ENCODE results near the gene GAP43. TPM values are rescaled to one million over a fixed set of nuclear protein-coding genes. Genes with fewer than 3 reads are reported as not detected.

The GAP43 gene, protein sequence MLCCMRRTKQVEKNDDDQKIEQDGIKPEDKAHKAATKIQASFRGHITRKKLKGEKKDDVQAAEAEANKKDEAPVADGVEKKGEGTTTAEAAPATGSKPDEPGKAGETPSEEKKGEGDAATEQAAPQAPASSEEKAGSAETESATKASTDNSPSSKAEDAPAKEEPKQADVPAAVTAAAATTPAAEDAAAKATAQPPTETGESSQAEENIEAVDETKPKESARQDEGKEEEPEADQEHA
- total RNA-seq: 4.2 to 6.1 TPM (median 5.7 TPM) in 3 replicates

DNA sequence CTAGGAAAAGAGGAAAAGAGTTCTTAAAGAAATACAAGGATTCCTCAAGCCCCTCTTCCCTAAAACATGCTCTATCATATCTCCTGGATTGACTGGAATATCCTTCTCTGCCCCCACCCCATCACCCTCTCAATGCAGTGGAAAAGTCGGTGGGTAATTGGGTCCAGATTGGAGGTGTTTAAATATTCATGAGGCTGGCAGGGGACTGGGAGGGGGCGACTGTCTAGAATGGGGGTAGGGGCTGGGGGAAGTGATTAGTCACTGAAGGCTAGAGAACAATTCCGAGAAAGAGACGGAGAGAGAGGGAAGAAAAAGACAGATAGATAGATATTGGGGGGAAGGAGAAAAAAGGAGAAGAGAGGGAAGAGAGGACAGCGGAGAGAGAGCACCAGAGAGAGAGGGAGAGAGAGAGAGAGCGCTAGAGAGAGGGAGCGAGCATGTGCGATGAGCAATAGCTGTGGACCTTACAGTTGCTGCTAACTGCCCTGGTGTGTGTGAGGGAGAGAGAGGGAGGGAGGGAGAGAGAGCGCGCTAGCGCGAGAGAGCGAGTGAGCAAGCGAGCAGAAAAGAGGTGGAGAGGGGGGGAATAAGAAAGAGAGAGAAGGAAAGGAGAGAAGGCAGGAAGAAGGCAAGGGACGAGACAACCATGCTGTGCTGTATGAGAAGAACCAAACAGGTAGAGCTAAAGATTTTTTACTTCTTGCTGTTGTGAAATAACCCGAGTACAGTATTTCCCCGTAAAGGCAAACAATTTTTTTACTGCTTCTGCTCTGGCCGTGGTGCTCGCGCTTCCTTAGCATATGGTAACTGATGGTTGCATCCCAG, at the start of gene GAP43:
TSS of gene GAP43 (plus strand) at position 467 of the 825 bp plus-strand sequence. CDS start at position 647, 180 bp downstream.
- peaks cover 51% of the 10 kb centered on the region for H3K27me3 Mint-ChIP-seq (ENCODE audit: low read depth)
- H3K4me1 Mint-ChIP-seq: peaks cover 18% of the 10 kb centered on the region
- DNase-seq (ENCODE audit: low spot score in 2 of 2, unreplicated experiment in 2 of 2): peak in 1 of 2 experiments; percentile 46
- H3K36me3 Mint-ChIP-seq: no peaks in the 10 kb centered on the region
- TF ChIP-seq, protein P1, sequence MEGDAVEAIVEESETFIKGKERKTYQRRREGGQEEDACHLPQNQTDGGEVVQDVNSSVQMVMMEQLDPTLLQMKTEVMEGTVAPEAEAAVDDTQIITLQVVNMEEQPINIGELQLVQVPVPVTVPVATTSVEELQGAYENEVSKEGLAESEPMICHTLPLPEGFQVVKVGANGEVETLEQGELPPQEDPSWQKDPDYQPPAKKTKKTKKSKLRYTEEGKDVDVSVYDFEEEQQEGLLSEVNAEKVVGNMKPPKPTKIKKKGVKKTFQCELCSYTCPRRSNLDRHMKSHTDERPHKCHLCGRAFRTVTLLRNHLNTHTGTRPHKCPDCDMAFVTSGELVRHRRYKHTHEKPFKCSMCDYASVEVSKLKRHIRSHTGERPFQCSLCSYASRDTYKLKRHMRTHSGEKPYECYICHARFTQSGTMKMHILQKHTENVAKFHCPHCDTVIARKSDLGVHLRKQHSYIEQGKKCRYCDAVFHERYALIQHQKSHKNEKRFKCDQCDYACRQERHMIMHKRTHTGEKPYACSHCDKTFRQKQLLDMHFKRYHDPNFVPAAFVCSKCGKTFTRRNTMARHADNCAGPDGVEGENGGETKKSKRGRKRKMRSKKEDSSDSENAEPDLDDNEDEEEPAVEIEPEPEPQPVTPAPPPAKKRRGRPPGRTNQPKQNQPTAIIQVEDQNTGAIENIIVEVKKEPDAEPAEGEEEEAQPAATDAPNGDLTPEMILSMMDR (IDR thresholded peaks at IDR 0.05; ENCODE audit: unreplicated experiment): no peak
- no peaks in the 10 kb centered on the region for H3K9me3 Mint-ChIP-seq
- H3K4me3 Mint-ChIP-seq: peak within 1 kb of the TSS; percentile 66
- H3K27ac Mint-ChIP-seq: no peak within 1 kb of the TSS

DNA sequence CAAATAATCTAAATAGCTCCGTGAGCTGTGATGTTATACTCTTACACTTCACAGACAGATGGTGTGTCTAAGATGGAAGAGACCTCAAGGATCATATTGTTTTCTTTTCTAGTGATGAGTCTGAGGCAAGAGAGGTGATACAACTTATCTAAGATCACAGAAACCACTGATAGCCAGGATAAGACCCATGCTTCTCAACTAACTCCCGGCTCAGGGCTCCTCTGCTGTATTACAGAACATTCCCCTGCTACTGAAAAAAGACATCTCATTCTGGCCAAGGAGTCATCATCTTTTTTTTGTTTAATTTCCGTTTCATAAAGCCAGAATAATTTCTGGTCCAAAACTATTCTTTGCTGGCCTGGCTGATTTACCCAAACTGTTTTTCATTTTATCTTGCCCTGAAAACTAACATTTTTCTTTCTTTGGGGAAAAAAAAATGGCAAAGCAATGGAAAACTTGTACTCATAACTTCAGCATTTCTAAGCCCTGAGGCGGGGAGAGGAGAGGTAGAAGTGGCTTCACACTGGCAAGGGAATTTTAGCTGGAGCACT, 46.9 kb upstream of the GAP43 start:
- Mint-ChIP-seq H3K4me3 (no peak overlapping the region), H3K27ac (no peak overlapping the region), H3K9me3 (no peaks in the 10 kb centered on the region), H3K4me1 (peaks cover 1% of the 10 kb centered on the region), H3K27me3 (ENCODE audit: low read depth) (no peaks in the 10 kb centered on the region), H3K36me3 (no peaks in the 10 kb centered on the region)
- no peak for DNase-seq (ENCODE audit: low spot score in 2 of 2, unreplicated experiment in 2 of 2)
- TF ChIP-seq, protein P1 (IDR thresholded peaks at IDR 0.05; ENCODE audit: unreplicated experiment): no peak

DNA sequence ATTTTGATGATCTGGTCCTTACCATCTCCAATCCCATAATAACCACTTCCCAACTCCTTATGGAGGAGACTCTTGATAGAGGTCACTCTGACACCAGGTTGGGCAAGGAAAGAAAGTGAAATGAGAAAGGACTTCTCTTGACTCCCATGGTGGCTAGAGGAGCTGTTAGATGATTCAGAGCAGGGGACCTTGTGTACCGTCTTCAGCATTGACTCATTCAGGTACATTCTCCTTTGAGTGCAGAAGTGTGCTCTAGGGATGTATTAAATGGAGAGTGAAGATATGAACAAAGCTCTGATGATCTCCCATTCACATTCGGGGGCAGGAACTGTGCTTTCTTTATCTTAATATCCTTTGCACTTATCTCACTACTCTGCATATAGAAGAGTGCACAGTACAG, 46.3 kb upstream of the GAP43 start:
- no peaks in the 10 kb centered on the region for H3K27me3 Mint-ChIP-seq (ENCODE audit: low read depth)
- no peak overlapping the region for H3K27ac Mint-ChIP-seq
- H3K9me3 Mint-ChIP-seq: no peaks in the 10 kb centered on the region
- no peak overlapping the region for H3K4me3 Mint-ChIP-seq
- H3K36me3 Mint-ChIP-seq: no peaks in the 10 kb centered on the region
- TF ChIP-seq, protein P1 (IDR thresholded peaks at IDR 0.05; ENCODE audit: unreplicated experiment): no peak
- no peak for DNase-seq (ENCODE audit: low spot score in 2 of 2, unreplicated experiment in 2 of 2)
- H3K4me1 Mint-ChIP-seq: peaks cover 1% of the 10 kb centered on the region

DNA sequence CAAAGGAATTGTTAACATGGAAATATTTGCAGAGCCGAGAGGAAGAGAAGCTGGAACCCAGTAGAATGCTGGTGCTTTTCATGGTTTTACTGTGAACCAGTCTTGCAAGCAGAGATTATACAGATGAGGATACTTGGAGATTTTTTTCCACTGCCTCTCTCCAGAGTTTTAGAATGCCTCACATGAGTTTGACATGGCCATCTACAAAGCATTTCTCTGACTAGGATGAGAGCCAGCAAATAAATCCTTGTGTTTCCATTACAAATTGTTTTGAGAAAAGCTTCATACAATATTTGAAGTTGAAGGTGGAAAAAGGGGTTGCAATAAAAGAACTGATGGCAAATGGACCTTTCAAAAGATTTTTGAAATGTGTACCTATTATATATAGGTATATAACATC, 45.0 kb upstream of the GAP43 start:
- TF ChIP-seq, protein P1 (IDR thresholded peaks at IDR 0.05; ENCODE audit: unreplicated experiment): no peak
- Mint-ChIP-seq H3K4me1 (peaks cover 1% of the 10 kb centered on the region), H3K4me3 (no peak overlapping the region), H3K27ac (no peak overlapping the region), H3K36me3 (no peaks in the 10 kb centered on the region), H3K27me3 (ENCODE audit: low read depth) (no peaks in the 10 kb centered on the region), H3K9me3 (no peaks in the 10 kb centered on the region)
- no peak for DNase-seq (ENCODE audit: low spot score in 2 of 2, unreplicated experiment in 2 of 2)

DNA sequence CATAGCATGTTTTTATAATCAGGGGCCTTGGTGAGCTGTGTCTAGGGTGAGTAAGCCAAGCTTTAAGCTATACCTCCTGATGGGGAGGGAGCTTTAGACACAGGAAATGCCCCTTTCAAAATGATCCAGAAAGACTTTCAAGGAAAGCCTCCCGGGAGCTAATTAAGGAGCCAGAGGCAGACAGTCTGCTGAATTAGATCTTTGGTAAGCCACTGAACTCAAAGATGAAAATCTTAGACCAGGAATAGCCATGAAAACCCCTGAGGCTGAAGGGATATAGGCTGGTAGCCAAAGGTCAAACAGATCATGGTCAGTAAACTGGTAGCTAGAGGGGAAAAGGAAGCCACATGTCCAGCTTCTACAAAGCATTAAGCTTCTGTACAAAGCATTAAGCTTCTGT, 42.7 kb upstream of the GAP43 start:
- Mint-ChIP-seq H3K4me1 (peaks cover 1% of the 10 kb centered on the region), H3K9me3 (peaks cover 4% of the 10 kb centered on the region), H3K27me3 (ENCODE audit: low read depth) (no peaks in the 10 kb centered on the region), H3K4me3 (no peak overlapping the region), H3K27ac (no peak overlapping the region), H3K36me3 (no peaks in the 10 kb centered on the region)
- TF ChIP-seq, protein P1 (IDR thresholded peaks at IDR 0.05; ENCODE audit: unreplicated experiment): no peak
- no peak for DNase-seq (ENCODE audit: low spot score in 2 of 2, unreplicated experiment in 2 of 2)
